Measurements from ENCODE around the gene CMC2.

- TF ChIP-seq CTCF (IDR thresholded peaks at IDR 0.05) = no peak
- no peak for TF ChIP-seq POLR2A (IDR thresholded peaks at IDR 0.05)
Observed at GRCh38 chr16:81003610-81004460, 2.9 kb downstream of the CMC2 start.

Measured in testis (tissue), 2 donors.